Measurements from ENCODE around the gene SHISAL1. TPM values are rescaled to one million over a fixed set of nuclear protein-coding genes. Genes with fewer than 3 reads are reported as not detected.
"Not testable (repeated sequence)": the region's sequence is repeated elsewhere in the genome, so short reads cannot be mapped to it uniquely, and the experiment has no call there.

SHISAL1 gene
- total RNA-seq, 1 donor from 2014 or later = 0.58 TPM

DNA sequence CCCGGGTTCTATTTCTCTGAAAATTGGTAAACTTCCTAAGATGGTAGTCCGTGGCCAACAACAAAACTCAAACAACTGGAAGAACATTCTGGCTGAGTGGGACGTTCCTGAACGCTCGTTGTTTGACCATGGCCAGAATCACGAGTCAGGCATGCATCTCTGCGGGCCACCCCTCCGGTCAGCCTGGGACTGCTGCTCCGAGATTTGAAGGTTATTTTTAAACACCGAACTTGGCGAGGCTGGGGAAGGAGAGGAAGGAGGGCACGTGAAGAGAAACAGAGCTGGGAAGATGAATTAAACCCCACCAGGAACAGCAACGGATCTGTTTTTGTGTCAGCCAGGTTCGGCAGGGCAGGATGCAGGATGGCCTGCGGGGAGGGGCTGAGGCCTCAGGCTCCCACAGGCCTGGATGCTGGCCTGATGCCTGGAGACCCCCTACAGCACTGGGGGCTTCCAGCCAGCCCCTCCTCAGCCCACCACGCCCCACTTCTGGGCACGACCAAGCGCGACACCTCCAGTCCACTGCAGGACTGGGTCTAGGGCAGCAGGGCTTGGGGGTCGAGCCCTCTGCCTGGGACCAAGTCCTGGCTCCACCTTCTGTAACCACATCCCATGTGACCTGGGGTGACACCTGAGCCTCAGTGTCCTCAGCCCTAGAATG, 5.1 kb downstream of the SHISAL1 start:
- TF ChIP-seq, protein P1, sequence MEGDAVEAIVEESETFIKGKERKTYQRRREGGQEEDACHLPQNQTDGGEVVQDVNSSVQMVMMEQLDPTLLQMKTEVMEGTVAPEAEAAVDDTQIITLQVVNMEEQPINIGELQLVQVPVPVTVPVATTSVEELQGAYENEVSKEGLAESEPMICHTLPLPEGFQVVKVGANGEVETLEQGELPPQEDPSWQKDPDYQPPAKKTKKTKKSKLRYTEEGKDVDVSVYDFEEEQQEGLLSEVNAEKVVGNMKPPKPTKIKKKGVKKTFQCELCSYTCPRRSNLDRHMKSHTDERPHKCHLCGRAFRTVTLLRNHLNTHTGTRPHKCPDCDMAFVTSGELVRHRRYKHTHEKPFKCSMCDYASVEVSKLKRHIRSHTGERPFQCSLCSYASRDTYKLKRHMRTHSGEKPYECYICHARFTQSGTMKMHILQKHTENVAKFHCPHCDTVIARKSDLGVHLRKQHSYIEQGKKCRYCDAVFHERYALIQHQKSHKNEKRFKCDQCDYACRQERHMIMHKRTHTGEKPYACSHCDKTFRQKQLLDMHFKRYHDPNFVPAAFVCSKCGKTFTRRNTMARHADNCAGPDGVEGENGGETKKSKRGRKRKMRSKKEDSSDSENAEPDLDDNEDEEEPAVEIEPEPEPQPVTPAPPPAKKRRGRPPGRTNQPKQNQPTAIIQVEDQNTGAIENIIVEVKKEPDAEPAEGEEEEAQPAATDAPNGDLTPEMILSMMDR (IDR thresholded peaks at IDR 0.05; ENCODE audit: unreplicated experiment) = no peak
- DNase-seq (ENCODE audit: low spot score in 2 of 2, unreplicated experiment in 2 of 2) = no peak
- no peak overlapping the region for H3K27ac Mint-ChIP-seq
- no peaks in the 10 kb centered on the region for H3K9me3 Mint-ChIP-seq
- H3K4me1 Mint-ChIP-seq = no peaks in the 10 kb centered on the region
- no peaks in the 10 kb centered on the region for H3K36me3 Mint-ChIP-seq
- no peaks in the 10 kb centered on the region for H3K27me3 Mint-ChIP-seq (ENCODE audit: low read depth)
- H3K4me3 Mint-ChIP-seq = no peak overlapping the region

DNA sequence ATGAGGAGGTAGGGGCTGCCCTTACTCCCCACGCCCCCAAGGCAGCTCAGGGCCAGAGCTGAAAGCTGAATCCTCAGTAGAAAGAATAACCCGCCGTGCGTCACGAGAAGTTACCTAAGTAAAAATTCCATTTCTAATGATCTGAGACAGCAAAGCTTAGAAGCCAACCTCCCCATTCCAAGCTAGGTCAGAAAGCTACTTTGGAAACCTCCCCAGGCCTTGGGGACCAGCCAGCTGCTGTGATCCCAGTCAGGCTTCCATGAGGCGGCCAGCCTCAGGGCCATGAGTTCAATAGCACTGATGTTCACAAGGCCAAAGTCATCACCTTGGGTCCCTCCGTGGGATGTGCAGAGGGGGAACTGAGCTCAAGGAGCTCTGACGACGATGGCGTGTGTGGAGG, 6.9 kb downstream of the SHISAL1 start:
- H3K27ac Mint-ChIP-seq = no peak overlapping the region
- peaks cover 6% of the 10 kb centered on the region for H3K27me3 Mint-ChIP-seq (ENCODE audit: low read depth)
- TF ChIP-seq, protein P1 (IDR thresholded peaks at IDR 0.05; ENCODE audit: unreplicated experiment) = no peak

DNA sequence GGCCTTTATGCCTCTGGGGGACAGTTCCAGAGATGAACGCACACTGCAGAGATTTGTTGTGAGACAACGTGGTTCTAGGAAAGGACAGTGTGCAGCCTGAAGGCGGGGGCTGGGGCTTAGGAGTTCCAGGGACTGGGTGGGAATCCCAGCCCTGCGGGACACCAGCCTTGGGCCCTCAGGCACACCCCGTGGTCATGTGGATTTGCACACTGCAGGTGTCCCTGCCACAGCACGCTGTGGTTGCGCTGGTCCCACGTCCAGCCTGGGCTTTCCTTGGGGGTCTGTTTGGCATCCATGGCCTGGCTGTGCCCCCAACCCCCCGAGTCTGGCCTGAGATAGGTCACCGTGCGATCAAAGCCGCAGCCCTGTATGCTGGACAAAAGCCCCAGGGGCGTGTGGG, 7.3 kb downstream of the SHISAL1 start:
- no peak for DNase-seq (ENCODE audit: low spot score in 2 of 2, unreplicated experiment in 2 of 2)
- H3K4me1 Mint-ChIP-seq = no peaks in the 10 kb centered on the region
- no peak overlapping the region for H3K27ac Mint-ChIP-seq
- peaks cover 10% of the 10 kb centered on the region for H3K27me3 Mint-ChIP-seq (ENCODE audit: low read depth)
- H3K4me3 Mint-ChIP-seq = no peak overlapping the region
- H3K36me3 Mint-ChIP-seq = no peaks in the 10 kb centered on the region
- TF ChIP-seq, protein P1 (IDR thresholded peaks at IDR 0.05; ENCODE audit: unreplicated experiment) = no peak
- H3K9me3 Mint-ChIP-seq = no peaks in the 10 kb centered on the region

More for the DNA sequence above, 6.9 kb downstream of the SHISAL1 start:
- H3K9me3 Mint-ChIP-seq = no peaks in the 10 kb centered on the region
- no peak overlapping the region for H3K4me3 Mint-ChIP-seq
- H3K4me1 Mint-ChIP-seq = no peaks in the 10 kb centered on the region
- no peak for DNase-seq (ENCODE audit: low spot score in 2 of 2, unreplicated experiment in 2 of 2)
- H3K36me3 Mint-ChIP-seq = no peaks in the 10 kb centered on the region

DNA sequence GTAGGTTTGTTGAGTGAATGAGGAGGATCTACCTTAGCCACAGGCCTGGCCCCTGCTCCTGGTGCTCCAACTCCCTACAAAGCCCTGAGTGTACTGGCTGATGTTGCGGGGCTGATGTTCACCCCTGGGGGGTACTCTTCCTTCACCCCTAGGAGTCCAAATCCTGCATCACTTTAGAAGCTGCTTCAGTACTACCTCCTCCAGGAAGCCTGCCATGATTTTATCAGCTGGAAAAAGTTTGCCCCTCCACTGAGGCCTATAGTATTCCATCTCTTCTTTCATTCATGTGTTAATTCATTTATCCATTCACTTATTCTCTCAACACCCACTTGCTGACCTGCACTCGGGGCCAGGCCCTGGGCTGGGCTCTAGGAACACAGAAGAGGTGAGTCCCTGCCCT, 7.8 kb downstream of the SHISAL1 start:
- Mint-ChIP-seq H3K36me3 (no peaks in the 10 kb centered on the region), H3K4me3 (no peak overlapping the region), H3K4me1 (no peaks in the 10 kb centered on the region), H3K27ac (no peak overlapping the region), H3K27me3 (ENCODE audit: low read depth) (peaks cover 12% of the 10 kb centered on the region), H3K9me3 (no peaks in the 10 kb centered on the region)
- TF ChIP-seq, protein P1 (IDR thresholded peaks at IDR 0.05; ENCODE audit: unreplicated experiment) = no peak
- DNase-seq (ENCODE audit: low spot score in 2 of 2, unreplicated experiment in 2 of 2) = no peak

DNA sequence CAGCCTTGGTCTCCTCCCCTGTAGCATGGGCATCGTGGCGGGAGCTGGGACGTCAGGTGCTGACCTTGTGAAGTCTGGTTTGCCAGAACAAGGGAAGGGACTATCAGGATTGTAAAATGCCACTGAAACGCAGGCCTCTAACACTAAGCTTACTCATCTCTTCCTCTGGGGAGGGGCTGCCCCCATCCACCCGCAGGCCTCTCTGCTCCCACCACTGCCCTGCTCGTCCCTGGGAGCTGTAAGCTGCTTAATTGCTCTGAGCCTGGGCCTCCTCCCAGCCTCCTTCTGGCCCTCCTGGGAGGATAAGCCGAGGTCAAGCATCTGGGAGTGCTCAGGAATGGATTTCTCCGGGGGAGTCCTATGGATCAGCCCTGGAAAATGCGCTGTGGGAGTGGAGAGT, 8.4 kb downstream of the SHISAL1 start:
- DNase-seq (ENCODE audit: low spot score in 2 of 2, unreplicated experiment in 2 of 2) = no peak
- TF ChIP-seq, protein P1 (IDR thresholded peaks at IDR 0.05; ENCODE audit: unreplicated experiment) = no peak

DNA sequence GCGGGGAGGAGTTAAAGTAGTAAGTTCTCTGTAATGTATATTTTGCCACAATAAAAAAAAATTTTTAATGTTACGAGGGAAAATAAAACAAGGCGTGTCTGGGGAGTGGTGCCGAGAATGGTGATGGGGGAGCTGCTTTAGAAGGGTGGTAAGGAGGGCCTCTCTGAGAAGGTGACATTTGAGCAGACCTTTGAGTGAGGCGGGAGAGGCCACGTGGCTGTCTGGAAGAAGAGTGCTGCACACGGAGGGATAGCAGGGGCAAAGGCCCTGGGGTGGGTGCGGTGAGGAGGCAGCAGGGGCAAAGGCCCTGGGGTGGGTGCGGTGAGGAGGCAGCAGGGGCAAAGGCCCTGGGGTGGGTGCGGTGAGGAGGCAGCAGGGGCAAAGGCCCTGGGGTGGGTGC, 10.4 kb downstream of the SHISAL1 start:
- not testable (repeated sequence) for H3K4me3 Mint-ChIP-seq; H3K4me1 Mint-ChIP-seq; H3K36me3 Mint-ChIP-seq; H3K9me3 Mint-ChIP-seq; H3K27ac Mint-ChIP-seq; DNase-seq (ENCODE audit: low spot score in 2 of 2, unreplicated experiment in 2 of 2)
- H3K27me3 Mint-ChIP-seq (ENCODE audit: low read depth) = peaks cover 16% of the 10 kb centered on the region

More for the DNA sequence above, 8.4 kb downstream of the SHISAL1 start:
- H3K36me3 Mint-ChIP-seq = no peaks in the 10 kb centered on the region
- no peak overlapping the region for H3K27ac Mint-ChIP-seq
- H3K27me3 Mint-ChIP-seq (ENCODE audit: low read depth) = peaks cover 16% of the 10 kb centered on the region
- H3K4me1 Mint-ChIP-seq = no peaks in the 10 kb centered on the region
- H3K9me3 Mint-ChIP-seq = no peaks in the 10 kb centered on the region
- no peak overlapping the region for H3K4me3 Mint-ChIP-seq

Measured in mesothelial cell of epicardium (in vitro differentiated cells).